ENCODE results near the gene STXBP4.

The STXBP4 gene

DNA sequence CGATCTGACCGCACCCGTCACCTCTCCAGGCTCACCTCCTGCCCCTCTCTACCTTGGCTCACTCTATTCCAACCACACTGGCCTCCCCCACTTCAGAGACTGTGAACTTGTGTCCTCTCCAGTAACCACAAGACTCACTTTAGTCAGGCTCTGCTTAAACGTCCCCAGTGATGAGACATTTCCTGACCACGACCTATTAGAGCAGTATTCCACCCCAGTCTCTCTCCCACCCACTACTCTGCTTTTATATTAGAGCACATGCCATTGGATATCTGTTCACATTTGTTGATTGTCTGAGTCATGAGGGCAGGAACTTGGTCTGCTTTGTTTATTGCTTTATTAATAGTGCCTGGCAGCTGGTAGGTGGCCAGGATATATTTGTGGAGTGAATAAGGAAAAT is 20.2 kb upstream of the STXBP4 start:
- H3K27me3 Mint-ChIP-seq, result no peaks in the 10 kb centered on the region
- H3K9me3 Mint-ChIP-seq, result no peaks in the 10 kb centered on the region
- no peak overlapping the region for H3K27ac Mint-ChIP-seq
- intact Hi-C loops (cut with micrococcal nuclease), result no loop called here
- no peaks in the 10 kb centered on the region for H3K4me1 Mint-ChIP-seq (ENCODE audit: low read depth)
- no peaks in the 10 kb centered on the region for H3K36me3 Mint-ChIP-seq (ENCODE audit: low read depth)
- no peak overlapping the region for H3K4me3 Mint-ChIP-seq

DNA sequence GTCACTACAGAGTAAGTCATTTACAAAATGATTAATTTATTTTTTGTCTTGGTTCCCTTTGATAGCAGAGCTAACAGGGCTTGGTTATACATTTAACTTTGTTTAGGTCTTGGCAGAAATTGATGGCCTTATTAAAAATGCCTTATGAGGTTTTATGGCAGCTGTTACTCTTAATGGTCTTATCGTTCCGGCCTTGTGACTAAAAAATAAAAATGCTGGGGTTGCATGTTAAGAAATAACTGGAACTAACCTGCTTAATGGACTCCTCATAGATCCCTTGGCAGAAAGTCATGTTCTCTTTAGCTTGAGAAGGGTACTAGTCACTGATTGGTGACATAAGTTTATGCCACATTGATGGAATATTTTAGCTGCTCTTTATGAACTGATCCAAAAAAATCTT is 18.4 kb upstream of the STXBP4 start:
- no peaks in the 10 kb centered on the region for H3K9me3 Mint-ChIP-seq
- no peak overlapping the region for H3K4me3 Mint-ChIP-seq
- intact Hi-C loops (cut with micrococcal nuclease), result no loop called here
- no peak overlapping the region for H3K27ac Mint-ChIP-seq
- no peaks in the 10 kb centered on the region for H3K4me1 Mint-ChIP-seq (ENCODE audit: low read depth)
- no peaks in the 10 kb centered on the region for H3K36me3 Mint-ChIP-seq (ENCODE audit: low read depth)
- H3K27me3 Mint-ChIP-seq, result no peaks in the 10 kb centered on the region

DNA sequence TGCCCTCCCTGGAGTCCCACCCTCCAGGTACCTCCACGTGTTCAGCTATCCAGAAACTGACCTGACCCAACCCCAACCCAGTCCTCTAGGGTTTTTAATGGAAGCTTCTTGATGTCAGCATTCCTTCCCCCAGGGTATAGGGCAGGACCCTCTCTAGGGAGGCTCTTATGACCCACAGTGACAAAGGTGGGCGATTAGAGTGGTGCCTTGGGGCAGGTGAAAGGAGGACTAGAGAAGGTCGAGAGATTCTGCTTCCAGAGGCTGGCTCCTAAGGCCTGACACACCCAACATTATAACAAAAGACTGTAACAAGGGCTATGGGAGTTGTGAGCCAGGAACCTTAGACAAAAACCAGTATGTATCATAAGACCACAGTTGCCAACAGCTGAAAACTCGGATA is 17.3 kb upstream of the STXBP4 start:
- Mint-ChIP-seq H3K36me3 (ENCODE audit: low read depth) (no peaks in the 10 kb centered on the region), H3K27ac (no peak overlapping the region)
- intact Hi-C loops (cut with micrococcal nuclease), result no loop called here

DNA sequence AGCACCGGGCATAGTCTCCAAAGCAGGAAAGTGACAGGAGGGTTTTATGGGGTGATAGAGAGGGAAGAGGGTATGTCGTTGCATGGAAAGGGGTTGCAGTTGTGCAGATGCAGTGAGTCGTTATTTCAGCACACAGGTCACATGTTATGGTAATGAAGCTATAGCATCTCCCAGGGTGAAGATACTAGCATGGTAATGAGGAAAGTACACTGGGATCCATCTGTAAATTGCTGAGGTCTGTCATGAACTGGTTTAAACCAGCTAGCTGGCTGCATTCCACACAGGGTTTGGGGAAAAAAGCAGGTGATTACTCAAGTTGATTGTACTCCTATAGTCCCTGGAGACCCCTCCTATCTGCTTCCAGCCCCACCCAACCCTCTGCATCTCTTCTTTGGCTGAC is 11.8 kb upstream of the STXBP4 start:
- Mint-ChIP-seq H3K27me3 (no peaks in the 10 kb centered on the region), H3K36me3 (ENCODE audit: low read depth) (peaks cover 36% of the 10 kb centered on the region), H3K4me3 (no peak overlapping the region), H3K4me1 (ENCODE audit: low read depth) (no peaks in the 10 kb centered on the region), H3K9me3 (no peaks in the 10 kb centered on the region), H3K27ac (no peak overlapping the region)
- intact Hi-C loops (cut with micrococcal nuclease), result no loop called here

More for the DNA sequence above, 17.3 kb upstream of the STXBP4 start:
- no peaks in the 10 kb centered on the region for H3K9me3 Mint-ChIP-seq
- H3K4me3 Mint-ChIP-seq, result no peak overlapping the region
- H3K27me3 Mint-ChIP-seq, result no peaks in the 10 kb centered on the region
- H3K4me1 Mint-ChIP-seq (ENCODE audit: low read depth), result no peaks in the 10 kb centered on the region

DNA sequence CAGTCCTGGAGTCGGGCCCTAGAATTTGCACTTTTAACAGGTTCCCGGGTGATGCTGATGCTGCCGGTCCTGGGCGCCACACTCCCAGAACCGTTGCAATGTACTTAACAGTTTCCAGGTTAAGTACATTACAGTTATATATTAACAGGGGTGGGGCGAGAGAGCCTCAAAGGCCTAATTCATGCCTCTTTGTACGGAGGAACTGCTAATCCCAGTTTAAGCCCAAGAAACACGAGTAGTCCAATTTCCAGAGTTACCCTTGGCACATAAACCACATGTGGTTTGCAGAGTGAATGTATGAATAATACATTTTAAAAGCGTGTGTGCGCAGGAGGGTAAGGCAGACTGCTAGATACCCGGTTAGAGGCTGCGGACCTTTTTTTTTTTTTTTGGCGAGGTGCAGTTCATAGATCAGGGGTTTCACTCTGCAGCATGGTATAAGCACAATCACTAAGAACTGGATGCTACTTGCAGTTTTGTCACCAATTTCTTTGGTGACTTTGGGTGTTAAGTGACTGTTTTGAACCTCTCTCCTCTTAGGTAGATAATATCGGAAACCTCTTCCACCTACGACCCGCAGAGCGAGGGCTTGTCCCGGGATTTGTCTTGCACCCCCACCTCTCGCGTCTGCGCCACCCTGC is 824 bp upstream of the STXBP4 start:
- no peaks in the 10 kb centered on the region for H3K36me3 Mint-ChIP-seq (ENCODE audit: low read depth)
- intact Hi-C loops (cut with micrococcal nuclease), result no loop called here
- no peaks in the 10 kb centered on the region for H3K27me3 Mint-ChIP-seq
- no peak overlapping the region for H3K4me3 Mint-ChIP-seq
- no peak overlapping the region for H3K27ac Mint-ChIP-seq
- no peaks in the 10 kb centered on the region for H3K9me3 Mint-ChIP-seq
- peaks cover 13% of the 10 kb centered on the region for H3K4me1 Mint-ChIP-seq (ENCODE audit: low read depth)

DNA sequence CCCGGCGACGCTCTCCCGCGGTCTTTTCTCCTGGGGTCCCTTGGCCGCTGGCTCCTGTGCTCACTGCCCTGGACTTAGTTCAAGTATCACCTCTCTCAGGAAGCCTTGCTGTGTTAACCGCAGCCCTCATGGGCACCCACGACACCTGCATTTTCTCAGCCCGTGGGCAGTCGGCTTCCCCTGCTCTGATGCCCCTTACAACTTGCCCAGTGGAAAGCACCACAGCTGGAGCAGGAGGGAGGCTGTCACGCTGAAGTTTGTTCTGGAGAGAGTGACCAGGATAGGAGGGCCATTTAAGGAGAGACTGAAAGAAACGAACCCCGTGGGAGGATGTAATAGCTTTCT is 395 bp downstream of the STXBP4 start:
- Mint-ChIP-seq H3K36me3 (ENCODE audit: low read depth) (no peaks in the 10 kb centered on the region), H3K27me3 (no peaks in the 10 kb centered on the region), H3K27ac (no peak overlapping the region), H3K4me1 (ENCODE audit: low read depth) (peaks cover 13% of the 10 kb centered on the region), H3K9me3 (no peaks in the 10 kb centered on the region), H3K4me3 (no peak overlapping the region)
- intact Hi-C loops (cut with micrococcal nuclease), result no loop called here

DNA sequence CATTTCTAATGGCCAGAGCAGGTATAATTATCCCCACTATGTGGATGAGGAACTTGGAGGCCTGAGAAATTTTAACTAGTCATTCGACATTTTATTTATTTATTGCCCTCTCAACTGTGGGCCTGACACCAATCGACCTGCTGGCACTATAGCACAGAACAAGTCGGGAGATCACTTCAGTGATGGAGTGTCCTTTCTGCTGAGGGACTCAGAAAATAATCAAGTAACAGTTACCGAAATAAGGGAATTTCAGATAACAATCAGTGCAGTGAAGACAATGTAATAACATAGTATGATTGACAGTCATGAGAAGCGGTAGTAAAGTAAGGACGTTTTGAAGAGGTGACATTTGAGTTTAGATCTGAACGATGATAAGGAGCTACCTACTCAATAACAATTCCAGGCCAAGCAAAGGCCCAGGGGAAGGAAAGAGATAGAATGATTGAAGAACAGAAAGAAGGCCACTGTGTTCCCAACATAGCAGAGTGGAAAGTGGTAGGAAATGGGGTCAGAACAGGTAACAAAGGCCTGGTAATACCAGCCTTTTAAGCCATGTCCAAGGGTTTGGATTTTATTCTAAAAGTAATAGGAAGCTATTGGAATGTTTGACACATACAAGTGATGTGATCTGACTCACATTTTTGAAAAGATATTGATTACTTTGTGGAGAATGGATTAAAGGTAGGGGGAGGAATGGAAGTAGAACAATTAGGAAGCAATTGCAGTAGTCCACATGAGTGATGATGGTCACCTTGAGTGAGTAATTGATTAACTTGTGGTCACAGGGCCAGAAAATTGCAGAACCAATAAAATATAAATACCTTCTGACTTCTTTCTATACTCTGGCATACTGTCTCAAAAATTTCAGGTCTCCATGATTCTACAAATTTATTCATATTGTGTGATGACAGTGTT is 1.4 kb downstream of the STXBP4 start:
- no peaks in the 10 kb centered on the region for H3K9me3 Mint-ChIP-seq
- H3K27ac Mint-ChIP-seq, result no peak overlapping the region
- H3K27me3 Mint-ChIP-seq, result no peaks in the 10 kb centered on the region
- no peaks in the 10 kb centered on the region for H3K36me3 Mint-ChIP-seq (ENCODE audit: low read depth)
- intact Hi-C loops (cut with micrococcal nuclease), result loop anchor here (10.0 kb wide), 1 partner anchor 785 kb away; the partner anchor contains the start of gene PCTP
- no peak overlapping the region for H3K4me3 Mint-ChIP-seq
- H3K4me1 Mint-ChIP-seq (ENCODE audit: low read depth), result peaks cover 13% of the 10 kb centered on the region

DNA sequence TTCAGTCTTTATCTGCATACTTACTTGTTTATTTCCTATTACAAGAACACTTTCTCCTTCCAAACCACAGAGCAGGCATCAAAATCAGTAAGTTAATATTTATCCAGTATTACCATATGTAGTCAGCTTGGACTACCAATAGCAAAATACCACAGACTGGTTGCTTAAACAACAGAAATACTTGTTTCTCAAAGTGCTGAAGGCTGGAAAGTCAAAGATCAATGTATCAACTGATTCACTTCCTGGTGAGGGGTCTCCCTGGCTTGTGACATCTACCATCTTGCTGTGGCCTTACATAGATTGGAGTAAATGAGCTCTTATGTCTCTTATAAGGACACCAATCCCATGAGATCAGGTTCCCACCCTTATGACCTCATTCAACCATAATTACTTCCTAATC is 2.6 kb downstream of the STXBP4 start:
- Mint-ChIP-seq H3K27me3 (no peaks in the 10 kb centered on the region), H3K4me1 (ENCODE audit: low read depth) (peaks cover 13% of the 10 kb centered on the region), H3K36me3 (ENCODE audit: low read depth) (no peaks in the 10 kb centered on the region), H3K27ac (no peak overlapping the region), H3K4me3 (no peak overlapping the region), H3K9me3 (no peaks in the 10 kb centered on the region)
- intact Hi-C loops (cut with micrococcal nuclease), result loop anchor here (10.0 kb wide), 1 partner anchor 784 kb away; the partner anchor contains the start of gene PCTP

DNA sequence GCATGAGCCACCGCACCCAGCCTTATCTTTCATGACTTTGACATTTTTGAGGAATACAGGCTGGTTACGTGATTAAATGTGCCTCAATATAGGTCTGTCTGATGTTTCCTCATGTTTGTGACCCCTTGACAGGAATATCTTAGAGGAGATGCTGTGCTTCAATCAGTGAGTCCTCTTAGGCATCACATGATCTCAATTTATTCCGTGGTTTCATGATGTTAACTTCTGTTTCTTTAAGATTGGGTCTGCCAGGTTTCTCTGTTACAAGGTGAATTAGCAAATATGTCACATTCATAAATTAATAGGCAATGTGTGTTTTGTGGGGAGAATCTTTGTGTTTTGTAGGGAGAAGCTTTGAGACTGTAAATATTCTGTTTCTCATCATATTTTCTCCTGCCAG is 3.3 kb downstream of the STXBP4 start:
- intact Hi-C loops (cut with micrococcal nuclease), result loop anchor here (10.0 kb wide), 1 partner anchor 783 kb away; the partner anchor contains the start of gene PCTP
- H3K4me1 Mint-ChIP-seq (ENCODE audit: low read depth), result peaks cover 7% of the 10 kb centered on the region
- H3K27ac Mint-ChIP-seq, result no peak overlapping the region
- H3K9me3 Mint-ChIP-seq, result no peaks in the 10 kb centered on the region
- H3K36me3 Mint-ChIP-seq (ENCODE audit: low read depth), result no peaks in the 10 kb centered on the region
- H3K27me3 Mint-ChIP-seq, result no peaks in the 10 kb centered on the region
- no peak overlapping the region for H3K4me3 Mint-ChIP-seq

DNA sequence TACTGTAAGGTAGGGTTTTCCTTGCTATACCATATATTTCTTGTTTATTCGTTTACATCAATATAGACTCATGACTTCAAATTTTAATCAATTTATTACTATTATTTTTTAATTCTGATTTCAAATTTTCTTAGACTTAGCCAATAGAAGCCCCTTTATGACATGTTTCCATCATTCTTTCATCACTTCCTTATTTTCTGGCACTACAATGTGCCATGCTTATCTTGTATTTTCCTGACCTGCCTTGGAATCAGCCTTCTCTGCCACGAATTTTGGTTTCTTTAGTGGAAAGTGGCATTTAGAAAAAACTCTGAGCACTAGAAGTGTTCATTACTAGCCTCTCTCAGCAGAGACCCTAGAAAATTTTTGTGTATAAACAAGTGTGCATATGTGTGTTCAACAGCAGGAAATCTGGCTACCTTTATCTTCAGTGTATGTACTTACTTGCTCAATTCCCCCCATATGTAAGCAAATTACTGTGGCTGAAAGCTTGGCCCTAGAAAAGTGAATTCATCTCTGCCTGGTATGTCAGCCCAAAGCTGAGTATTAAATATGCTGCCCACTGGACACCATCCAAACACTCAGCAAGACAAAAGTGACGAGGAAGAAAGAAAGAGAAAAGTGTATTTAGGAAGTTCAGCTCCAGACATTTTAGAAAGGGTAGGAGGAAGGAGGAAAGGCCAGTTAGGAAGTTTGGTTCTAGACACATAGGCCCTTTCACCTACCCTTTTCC is 4.0 kb downstream of the STXBP4 start:
- Mint-ChIP-seq H3K36me3 (ENCODE audit: low read depth) (no peaks in the 10 kb centered on the region), H3K27ac (no peak overlapping the region), H3K9me3 (no peaks in the 10 kb centered on the region), H3K27me3 (no peaks in the 10 kb centered on the region), H3K4me1 (ENCODE audit: low read depth) (peaks cover 2% of the 10 kb centered on the region), H3K4me3 (no peak overlapping the region)
- intact Hi-C loops (cut with micrococcal nuclease), result loop anchor here (10.0 kb wide), 1 partner anchor 782 kb away; the partner anchor contains the start of gene PCTP

DNA sequence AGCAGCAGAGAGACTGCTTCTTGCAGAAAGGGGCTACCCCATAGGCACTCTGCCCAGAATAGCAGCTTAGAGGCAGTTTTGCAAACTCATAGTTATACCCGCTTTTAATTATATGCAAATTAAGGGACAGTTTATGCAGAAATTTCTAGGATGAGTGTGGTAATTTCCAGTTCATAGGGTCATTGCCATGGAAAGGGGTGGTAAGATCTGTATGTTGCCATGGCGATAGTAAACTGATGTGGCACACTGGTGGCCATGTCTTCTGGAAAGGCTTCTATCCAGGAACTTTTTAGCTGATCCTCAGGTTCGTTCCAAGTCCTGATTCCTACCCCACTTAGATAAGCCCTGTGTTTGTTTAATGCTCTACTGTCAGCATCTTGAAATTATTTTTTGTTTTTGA is 6.2 kb downstream of the STXBP4 start:
- H3K4me1 Mint-ChIP-seq (ENCODE audit: low read depth), result no peaks in the 10 kb centered on the region
- no peaks in the 10 kb centered on the region for H3K27me3 Mint-ChIP-seq
- no peak overlapping the region for H3K27ac Mint-ChIP-seq
- no peaks in the 10 kb centered on the region for H3K9me3 Mint-ChIP-seq
- intact Hi-C loops (cut with micrococcal nuclease), result loop anchor here (10.0 kb wide), 1 partner anchor 780 kb away; the partner anchor contains the start of gene PCTP
- H3K36me3 Mint-ChIP-seq (ENCODE audit: low read depth), result no peaks in the 10 kb centered on the region
- H3K4me3 Mint-ChIP-seq, result no peak overlapping the region

DNA sequence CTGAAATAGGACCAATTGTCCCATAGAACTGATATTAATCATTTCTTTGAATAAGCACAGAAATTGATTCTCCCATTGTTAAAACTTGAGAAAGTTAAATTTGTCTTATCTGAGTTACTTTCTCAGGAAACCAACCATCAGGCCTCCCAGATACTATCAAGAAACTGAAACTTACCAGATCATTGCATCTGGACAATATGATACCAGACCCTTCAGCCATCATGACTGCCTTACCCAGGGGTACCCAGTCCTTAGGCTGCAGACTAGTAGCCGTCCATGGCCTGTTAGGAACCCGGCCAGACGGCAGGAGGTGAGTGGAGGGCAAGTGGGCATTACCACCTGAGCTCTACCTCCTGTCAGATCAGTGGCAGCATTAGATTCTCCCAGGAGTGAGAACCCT is 7.8 kb downstream of the STXBP4 start:
- no peaks in the 10 kb centered on the region for H3K4me1 Mint-ChIP-seq (ENCODE audit: low read depth)
- H3K4me3 Mint-ChIP-seq, result no peak overlapping the region
- H3K27ac Mint-ChIP-seq, result no peak overlapping the region
- no peaks in the 10 kb centered on the region for H3K27me3 Mint-ChIP-seq
- intact Hi-C loops (cut with micrococcal nuclease), result loop anchor here (10.0 kb wide), 1 partner anchor 778 kb away; the partner anchor contains the start of gene PCTP
- no peaks in the 10 kb centered on the region for H3K36me3 Mint-ChIP-seq (ENCODE audit: low read depth)
- no peaks in the 10 kb centered on the region for H3K9me3 Mint-ChIP-seq

DNA sequence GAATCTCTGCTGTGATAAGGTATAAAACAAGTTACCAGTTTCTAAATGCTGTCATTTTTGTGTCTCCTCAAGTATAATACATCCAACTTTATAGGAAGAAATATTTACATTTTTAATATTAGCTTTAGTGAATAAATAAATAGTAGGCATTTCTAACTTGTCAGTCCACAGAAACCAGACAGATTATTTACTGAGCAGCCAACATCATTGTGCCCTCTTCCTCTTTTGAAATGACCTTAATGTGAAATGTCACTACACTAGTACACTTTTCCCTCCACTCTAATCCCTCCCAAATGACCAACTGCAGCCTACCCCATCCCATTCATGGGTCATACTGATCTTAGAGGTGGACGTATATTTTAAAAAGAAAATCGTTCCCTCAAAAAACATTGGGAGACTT is 9.2 kb downstream of the STXBP4 start:
- intact Hi-C loops (cut with micrococcal nuclease), result loop anchor here (10.0 kb wide), 1 partner anchor 777 kb away; the partner anchor contains the start of gene PCTP
- Mint-ChIP-seq H3K27ac (no peak overlapping the region), H3K4me1 (ENCODE audit: low read depth) (no peaks in the 10 kb centered on the region), H3K27me3 (no peaks in the 10 kb centered on the region), H3K36me3 (ENCODE audit: low read depth) (no peaks in the 10 kb centered on the region), H3K4me3 (no peak overlapping the region), H3K9me3 (no peaks in the 10 kb centered on the region)

DNA sequence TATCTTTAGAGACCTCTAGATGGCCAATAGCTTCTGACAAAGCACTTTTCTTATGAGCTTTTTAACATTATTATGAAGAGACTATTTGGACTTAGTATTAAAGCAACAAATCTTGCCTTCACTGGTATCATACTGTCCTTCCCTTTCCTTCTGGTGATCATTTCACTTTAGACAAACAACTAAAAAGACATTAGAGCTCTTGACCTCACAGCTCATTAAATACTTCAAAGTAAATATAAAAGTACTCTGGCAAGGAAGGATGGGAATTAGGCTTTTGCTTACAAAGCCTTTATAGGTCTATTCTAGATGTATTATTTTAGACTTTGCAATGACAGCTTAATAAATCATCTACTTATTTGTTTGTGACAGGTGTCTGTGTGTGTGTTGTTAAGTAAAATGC is 11.1 kb downstream of the STXBP4 start:
- Mint-ChIP-seq H3K4me3 (no peak overlapping the region), H3K4me1 (ENCODE audit: low read depth) (no peaks in the 10 kb centered on the region), H3K36me3 (ENCODE audit: low read depth) (no peaks in the 10 kb centered on the region), H3K27ac (no peak overlapping the region), H3K9me3 (no peaks in the 10 kb centered on the region), H3K27me3 (no peaks in the 10 kb centered on the region)
- intact Hi-C loops (cut with micrococcal nuclease), result loop anchor here (10.0 kb wide), 1 partner anchor 775 kb away; the partner anchor contains the start of gene PCTP
